Kidney (tissue), 14 donors: Measurements from ENCODE around the gene CALD1. TPM values are rescaled to one million over a fixed set of nuclear protein-coding genes. Genes with fewer than 3 reads are reported as not detected.

Experiments
- DNase-seq, 5 donors: peaks; one replicate each; pipeline ENCODE4 v3.0.0-alpha.2; 2013 to 2020
- FAIRE-seq: peaks from 2 replicates; lab custom pipeline; 2012; peaks lifted over from hg19 to GRCh38; lab: Jason Lieb, UNC
- H3K27ac ChIP-seq, 2 donors: one replicate each; pipeline ENCODE4 v1.7.0; 2013; ENCODE audit warnings: low read depth in 2 of 2, low read length in 2 of 2, inconsistent platforms in 1 of 2
- H3K27me3 ChIP-seq: one replicate; pipeline ENCODE4 v1.7.1; 2013; ENCODE audit warnings: low read length, inconsistent platforms; ENCODE audit not compliant: control insufficient read depth, insufficient read depth
- H3K36me3 ChIP-seq, 3 donors: one replicate each; pipeline versions ENCODE4 v1.7.0 to v1.7.1; 2013; ENCODE audit warnings: low read length in 3 of 3, control low read depth in 1 of 3, inconsistent platforms in 1 of 3; ENCODE audit not compliant: insufficient read depth in 3 of 3, control insufficient read depth in 2 of 3
- H3K4me1 ChIP-seq, 3 donors: one replicate each; pipeline versions ENCODE4 v1.7.0 to v1.7.1; 2013; ENCODE audit warnings: low read length in 3 of 3, inconsistent platforms in 1 of 3, low read depth in 1 of 3; ENCODE audit not compliant: control insufficient read depth in 2 of 3, insufficient read depth in 2 of 3
- H3K4me3 ChIP-seq, 3 donors: one replicate each; pipeline versions ENCODE4 v1.7.0 to v1.8.1; 2013; ENCODE audit warnings: low read length in 3 of 3, control low read depth in 1 of 3, inconsistent platforms in 1 of 3
- H3K9ac ChIP-seq, 3 donors: one replicate each; pipeline versions ENCODE4 v1.7.0 to v1.7.1; 2013; ENCODE audit warnings: low read length in 3 of 3, control low read depth in 1 of 3, inconsistent platforms in 1 of 3
- H3K9me3 ChIP-seq, 3 donors: one replicate each; pipeline versions ENCODE4 v1.7.0 to v1.7.1; 2013; ENCODE audit warnings: low read length in 3 of 3, control low read depth in 1 of 3, inconsistent platforms in 1 of 3; ENCODE audit not compliant: control insufficient read depth in 2 of 3, insufficient read depth in 1 of 3
- CTCF ChIP-seq: IDR thresholded peaks from 3 replicates; pipeline ENCODE4 v1.5.1; 2012; ENCODE audit warnings: mild to moderate bottlenecking, moderate library complexity, borderline replicate concordance; ENCODE audit not compliant: insufficient read depth; ENCODE audit errors: extremely low read depth
- intact Hi-C: fragments of 100-400 bp; cut with DNase I; formaldehyde crosslinking; loops from one replicate; pipeline ENCODE4 v1.11.1; 2022
- polyA plus RNA-seq: library from polyadenylated mRNA; stranded (reverse); fragments of 350-450 nt; fragmentation: Illumina TruSeq; extraction: RNeasy Lipid Tissue Mini Kit (QIAGEN cat#74804); gene quantifications from one replicate; pipeline ENCODE4 v1.2.3, GENCODE V29; 2014; ENCODE audit warnings: low read depth, low replicate concordance; ENCODE audit not compliant: insufficient read depth
- total RNA-seq: library from RNA; stranded (reverse); fragmentation: NEBNext Ultra II Directional; extraction: Animal tissue kit (Norgen Biotek cat#: 25700); gene quantifications from one replicate; pipeline ENCODE4 v1.2.1, GENCODE V29; 2021
- donor health status: control.
- donor health status: control.
- donor health status: control.
- donor health status: control.
- donor health status: control.
- donor health status: DM: yes; HTN: yes; CAD: no.
- donor health status: Normal renal cell carcinoma (clear cell type).

CALD1 gene
- total and polyA plus RNA-seq, 2 donors from 2014 or later = 72.7 to 218 TPM

- H3K27ac ChIP-seq = no peak overlapping the region
- no peak for TF ChIP-seq CTCF
- intact Hi-C loops = no loop called here
- FAIRE-seq (no peak), DNase-seq (no peak)
- no peak overlapping the region for H3K9ac ChIP-seq
- H3K27me3 ChIP-seq = no peaks in the 10 kb centered on the region
- peaks cover 0 to 4% (median 2%) of the 10 kb centered on the region in 3 donors for H3K36me3 ChIP-seq
- H3K4me1 ChIP-seq = peaks cover 0 to 32% (median 6%) of the 10 kb centered on the region in 3 donors
- no peak overlapping the region for H3K4me3 ChIP-seq
- no peaks in the 10 kb centered on the region for H3K9me3 ChIP-seq
These were observed 219.7 kb downstream of the CALD1 start for GRCh38 chr7:134999136-134999535.

- peaks cover 0 to 11% (median 2%) of the 10 kb centered on the region in 3 donors for H3K4me1 ChIP-seq
- FAIRE-seq (no peak), DNase-seq (no peak)
- H3K9me3 ChIP-seq = no peaks in the 10 kb centered on the region
- H3K36me3 ChIP-seq = no peaks in the 10 kb centered on the region
- no peaks in the 10 kb centered on the region for H3K27me3 ChIP-seq
- no peak overlapping the region for H3K27ac ChIP-seq
- no peak for TF ChIP-seq CTCF
- no peak overlapping the region for H3K9ac ChIP-seq
- intact Hi-C loops = no loop called here
- H3K4me3 ChIP-seq = no peak overlapping the region
These were observed 222.1 kb downstream of the CALD1 start for GRCh38 chr7:135001390-135002165.

- no peak for TF ChIP-seq CTCF
- H3K27me3 ChIP-seq = no peaks in the 10 kb centered on the region
- no peak overlapping the region for H3K27ac ChIP-seq
- DNase-seq (no peak), FAIRE-seq (no peak)
- H3K4me1 ChIP-seq = no peaks in the 10 kb centered on the region
- no peak overlapping the region for H3K4me3 ChIP-seq
- intact Hi-C loops = no loop called here
- H3K9ac ChIP-seq = no peak overlapping the region
- no peaks in the 10 kb centered on the region for H3K9me3 ChIP-seq
- no peaks in the 10 kb centered on the region for H3K36me3 ChIP-seq
These were observed 232.8 kb downstream of the CALD1 start for GRCh38 chr7:135012229-135012628.

Other genes with a start within 250 kb of the CALD1 start
- gene AKR1B15, start 230.5 kb upstream of the CALD1 start, total RNA-seq = not detected
- gene AKR1B15, start 230.5 kb upstream of the CALD1 start, polyA plus RNA-seq = not detected
- 21.2 TPM for gene BPGM, start 132.8 kb upstream of the CALD1 start, total RNA-seq
- 53.5 TPM for gene BPGM, start 132.8 kb upstream of the CALD1 start, polyA plus RNA-seq
- 7.6 TPM for gene AGBL3, start 206.9 kb downstream of the CALD1 start, total RNA-seq
- gene AGBL3, start 206.9 kb downstream of the CALD1 start, polyA plus RNA-seq = 2.1 TPM